UCSD-AML1 (cell line): ENCODE results near the gene CACNA2D1.

Source experiments
- DNase-seq: peaks from one replicate; lab custom pipeline; 2025; ENCODE audit not compliant: unreplicated experiment; lab: John Stamatoyannopoulos, UW

The CACNA2D1 gene

DNA sequence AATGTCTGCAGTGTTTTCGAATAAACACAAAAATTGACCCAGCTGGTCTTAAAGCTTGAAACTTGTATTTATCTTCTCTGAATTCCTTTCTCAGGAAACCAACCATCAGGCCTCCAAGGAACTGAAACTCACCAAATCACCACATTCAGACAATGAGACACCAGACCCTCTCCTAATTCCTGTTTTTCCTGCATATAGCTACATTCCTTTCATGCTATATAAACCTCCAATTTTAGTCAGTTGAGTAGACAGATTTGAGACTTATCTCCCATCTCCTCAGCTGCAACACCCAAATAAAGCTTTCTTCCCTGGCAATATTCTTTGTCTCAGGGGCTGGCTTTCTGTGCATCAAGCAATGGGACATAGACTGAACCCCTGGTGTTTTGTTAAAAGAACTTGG is 317.0 kb downstream of the CACNA2D1 start:
- no peak for DNase-seq

- DNase-seq = no peak
Measured at GRCh38 chr7:82124445-82124844, 319.1 kb downstream of the CACNA2D1 start.

DNA sequence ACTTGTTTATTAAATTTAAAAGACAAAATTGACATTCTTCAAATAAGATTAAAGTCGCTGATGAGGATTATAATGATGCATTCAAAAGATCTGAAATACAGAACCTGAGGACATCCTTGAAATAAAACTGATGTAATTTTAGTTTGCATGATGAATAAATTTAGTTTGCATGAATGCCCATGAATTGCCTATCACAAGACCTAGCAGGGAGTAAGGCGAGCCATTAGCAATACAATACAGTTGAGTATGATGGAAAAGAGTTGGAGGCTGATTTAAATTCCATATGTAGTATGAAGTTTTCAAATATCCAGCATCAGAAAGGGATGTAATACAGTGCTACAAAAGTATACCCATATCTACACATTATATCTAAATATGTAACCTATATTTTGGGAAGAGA is 321.3 kb downstream of the CACNA2D1 start:
- no peak for DNase-seq

GRCh38 chr7:82114237-82114636 is 329.3 kb downstream of the CACNA2D1 start:
- no peak for DNase-seq

DNA sequence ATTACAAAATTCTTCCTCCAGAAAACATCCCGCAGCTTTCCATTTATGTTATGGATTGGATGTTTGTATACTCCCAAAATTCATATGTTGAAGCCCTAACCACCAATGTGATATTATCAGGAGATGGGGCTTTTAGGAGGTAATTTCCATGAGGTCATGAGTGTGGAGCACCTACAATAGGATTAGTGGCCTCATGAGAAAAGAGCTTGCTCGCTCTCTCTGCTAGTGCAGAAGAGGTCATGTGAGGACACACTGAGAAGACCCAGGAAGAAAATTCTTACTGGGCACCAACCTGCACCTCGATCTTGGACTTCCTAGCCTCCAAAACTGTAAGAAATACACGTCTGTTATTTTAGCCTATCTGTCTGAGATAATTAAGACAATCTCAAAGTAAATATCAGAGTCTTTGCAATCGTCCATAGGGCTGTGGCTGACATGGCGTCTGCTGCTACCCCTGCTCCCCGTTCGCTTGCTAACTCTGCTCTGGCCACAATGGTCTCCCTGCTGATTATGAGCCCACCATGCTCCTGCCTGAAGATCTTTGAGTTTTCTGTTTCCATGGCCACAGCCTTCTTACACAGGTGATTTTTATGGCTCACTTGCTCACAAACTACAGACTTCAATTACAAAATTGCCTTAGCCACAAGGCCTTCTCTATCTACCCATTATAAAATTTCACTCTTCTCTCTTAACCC is 333.3 kb downstream of the CACNA2D1 start:
- no peak for DNase-seq

- no peak for DNase-seq
Measured at GRCh38 chr7:82109288-82109687, 334.3 kb downstream of the CACNA2D1 start.

GRCh38 chr7:82106201-82106600 is 337.4 kb downstream of the CACNA2D1 start:
- no peak for DNase-seq

GRCh38 chr7:82105463-82105862 is 338.1 kb downstream of the CACNA2D1 start:
- DNase-seq = no peak

DNA sequence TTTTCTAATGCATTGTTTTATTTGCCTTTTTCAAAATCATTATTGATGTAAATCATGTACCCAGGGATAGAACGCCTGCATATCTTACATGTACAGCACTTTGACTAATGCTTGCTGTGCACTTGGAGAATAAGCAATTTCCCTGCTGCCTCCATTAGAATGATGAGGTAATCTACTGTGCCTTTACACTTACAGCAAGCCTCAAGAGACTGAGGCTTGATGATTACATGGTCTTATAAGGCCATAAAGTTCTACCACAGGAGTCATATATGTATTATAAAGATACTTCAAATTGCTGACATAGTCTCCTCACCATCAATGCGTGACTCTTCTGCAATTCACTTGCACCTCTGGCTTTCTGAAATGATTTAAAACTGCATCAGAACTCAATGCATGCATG is 345.2 kb downstream of the CACNA2D1 start:
- no peak for DNase-seq

DNA sequence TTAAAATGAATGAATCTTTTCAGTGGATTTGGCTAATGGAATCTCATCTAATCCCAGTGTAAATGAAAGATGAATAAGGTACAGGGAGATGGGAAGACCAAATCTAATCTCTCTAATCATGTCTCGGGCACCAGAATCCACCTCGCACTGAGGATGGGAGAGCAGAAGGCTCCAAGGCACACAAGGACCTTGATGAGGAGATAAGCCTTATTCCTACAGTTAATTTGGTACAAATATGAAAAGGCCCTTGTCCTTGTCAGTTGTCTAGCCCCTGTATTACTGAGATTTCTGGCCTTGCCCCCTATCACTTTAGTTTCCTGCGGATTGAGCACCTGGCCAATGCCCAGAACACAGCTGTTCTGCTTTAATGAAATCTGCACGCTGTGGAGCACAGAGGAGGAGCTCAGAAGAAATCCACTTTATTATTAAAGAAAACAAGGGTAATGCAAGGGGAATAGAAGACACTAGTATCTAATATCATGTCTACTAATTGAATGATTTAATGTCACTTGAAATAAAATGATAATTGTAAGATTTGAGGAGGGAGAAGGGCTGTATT is 352.4 kb downstream of the CACNA2D1 start:
- no peak for DNase-seq

GRCh38 chr7:82087099-82087498 is 356.5 kb downstream of the CACNA2D1 start:
- DNase-seq = no peak

DNA sequence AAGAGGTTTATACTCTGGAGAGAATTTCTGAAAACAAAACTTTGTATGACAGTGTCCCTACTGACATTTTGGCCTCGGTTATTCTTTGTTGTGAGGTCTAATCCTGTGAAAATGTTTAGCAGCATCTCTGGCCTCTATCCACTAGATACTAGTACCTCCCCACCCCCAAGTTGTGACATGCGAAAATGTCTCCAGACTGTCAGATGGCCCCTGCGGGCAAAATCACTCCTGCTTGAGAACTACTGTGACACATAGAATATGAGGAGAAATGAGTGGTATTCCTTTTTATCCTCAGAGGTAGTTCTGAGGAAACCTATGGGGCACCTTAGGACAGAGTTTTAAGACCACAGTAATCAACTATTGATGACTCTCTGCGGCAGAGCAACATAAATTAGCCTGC is 358.5 kb downstream of the CACNA2D1 start:
- DNase-seq = no peak

DNA sequence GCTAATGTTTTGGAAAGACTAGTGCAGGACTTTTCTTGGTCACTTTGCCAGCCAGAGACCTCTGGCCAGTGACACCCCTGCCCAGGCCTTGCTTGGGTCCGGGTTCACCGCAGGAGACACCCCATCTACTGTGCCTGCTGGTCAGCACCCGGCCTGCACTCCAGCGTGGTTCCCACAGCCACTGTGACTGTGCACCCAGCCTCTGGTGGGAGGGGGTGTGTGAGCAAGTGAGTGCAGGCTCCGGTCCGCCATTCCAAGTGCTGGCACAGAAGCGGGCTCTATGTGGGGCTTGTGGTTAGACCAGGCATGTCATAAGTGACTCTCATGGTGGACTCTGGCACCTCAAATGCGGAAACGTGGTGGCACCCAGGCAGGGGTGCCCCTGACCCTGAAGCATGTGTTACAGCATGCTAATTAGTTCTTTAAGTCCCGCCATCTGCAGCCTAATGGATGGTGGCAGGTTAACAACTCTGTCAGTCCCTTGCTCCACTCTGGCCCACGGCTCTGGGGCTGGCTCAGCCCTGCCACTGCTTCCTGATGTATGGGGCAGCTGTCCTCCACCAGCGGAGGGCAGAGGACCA is 361.8 kb downstream of the CACNA2D1 start:
- no peak for DNase-seq

GRCh38 chr7:82080254-82080927 is 363.2 kb downstream of the CACNA2D1 start:
- DNase-seq = no peak

GRCh38 chr7:82079527-82079926 is 364.1 kb downstream of the CACNA2D1 start:
- no peak for DNase-seq

GRCh38 chr7:82078807-82079206 is 364.8 kb downstream of the CACNA2D1 start:
- no peak for DNase-seq

GRCh38 chr7:82071468-82071867 is 372.1 kb downstream of the CACNA2D1 start:
- DNase-seq = no peak

DNA sequence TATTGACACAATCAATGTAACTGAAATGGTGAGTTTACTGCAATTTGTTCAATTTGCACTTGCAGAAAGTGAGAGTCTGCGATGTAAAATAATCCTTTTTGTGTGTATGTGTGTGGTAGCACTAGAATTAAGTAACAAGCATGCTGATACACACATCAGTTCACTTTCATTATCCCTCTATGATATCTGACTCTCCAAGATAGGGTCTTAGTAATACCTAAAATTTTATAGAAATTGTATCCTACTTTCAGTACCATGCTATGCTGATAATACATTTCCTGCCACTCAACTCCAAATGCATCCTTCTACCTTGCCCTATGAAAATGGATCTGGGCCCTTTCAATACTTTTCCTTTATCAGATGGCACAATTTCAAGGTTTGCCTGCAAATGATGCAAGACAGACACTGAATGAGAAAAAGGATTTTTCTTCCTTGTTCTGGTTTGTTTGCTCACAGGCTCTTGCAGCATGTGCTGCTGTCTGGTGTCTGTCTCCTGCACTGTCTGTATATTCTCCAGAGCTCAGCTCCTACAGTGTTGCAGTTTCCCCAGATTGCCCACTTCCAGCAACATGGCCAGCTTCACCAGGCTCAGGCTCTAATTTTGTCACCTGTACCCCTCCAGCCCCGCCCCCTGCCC is 375.8 kb downstream of the CACNA2D1 start:
- no peak for DNase-seq

DNA sequence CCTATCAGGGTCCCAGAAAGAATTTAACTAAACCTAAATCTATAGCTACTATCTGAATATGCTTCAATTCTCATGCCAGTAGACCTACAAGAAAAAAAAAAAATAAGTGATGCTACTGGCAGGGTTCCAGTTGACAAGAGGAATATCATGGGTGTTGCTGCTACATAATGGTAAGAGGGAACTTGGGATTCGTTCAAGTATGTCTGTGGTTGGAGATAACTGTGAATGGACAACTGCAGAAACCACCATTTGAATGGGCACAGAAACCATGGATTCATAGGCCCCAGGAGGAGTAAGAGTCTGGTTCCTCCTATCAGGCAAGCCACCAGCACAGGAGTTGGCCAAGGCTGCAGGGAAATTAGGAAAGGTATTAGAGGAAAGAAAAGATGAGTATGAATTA is 386.1 kb downstream of the CACNA2D1 start:
- DNase-seq = no peak

DNA sequence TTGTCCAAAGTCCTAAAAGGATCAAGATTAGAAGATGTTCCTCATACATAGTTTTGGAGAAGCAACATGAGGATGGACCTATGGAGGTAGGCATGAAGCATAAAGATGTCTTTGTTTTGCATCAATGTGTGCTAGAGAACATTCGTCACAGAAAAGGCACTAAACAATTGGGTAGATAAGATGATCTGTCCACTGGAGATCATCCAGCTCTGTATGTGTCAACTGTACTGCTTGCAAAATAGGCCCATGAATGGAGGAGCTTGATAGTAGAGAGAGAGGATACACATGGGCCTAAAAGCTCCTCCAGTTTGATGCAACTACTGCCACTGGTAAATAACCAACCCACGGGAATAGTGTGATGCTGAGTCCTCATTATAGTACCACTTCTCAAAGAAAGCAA is 387.3 kb downstream of the CACNA2D1 start:
- DNase-seq = no peak

DNA sequence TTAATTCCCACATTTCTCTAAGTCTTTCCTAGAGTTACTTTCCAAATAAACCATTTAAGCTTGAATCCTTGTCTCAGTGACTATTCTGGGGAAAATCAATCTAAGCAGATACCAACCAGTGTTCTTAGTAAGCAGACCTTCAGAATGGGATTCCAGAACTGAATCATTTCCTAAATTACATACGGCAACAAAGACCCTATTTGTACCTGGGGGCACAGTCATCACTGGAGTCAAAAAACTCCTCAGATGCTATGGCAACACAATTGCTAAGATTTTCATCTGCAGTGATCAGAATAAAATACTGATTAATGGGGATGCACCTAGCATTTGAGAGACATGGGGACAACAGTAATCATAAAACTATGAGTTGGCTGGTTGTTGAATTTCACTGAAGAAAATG is 389.0 kb downstream of the CACNA2D1 start:
- no peak for DNase-seq
